ENCODE measurements around the gene CDIP1. TPM values are rescaled to one million over a fixed set of nuclear protein-coding genes. Genes with fewer than 3 reads are reported as not detected.
A peak's percentile ranks its signal among the peaks of the same experiment; 100 is the strongest.

The CDIP1 gene
- total and polyA plus RNA-seq, 3 donors from 2014 or later: 32.0 to 34.7 (median 34.0) TPM

- Histone ChIP-seq H3K4me1 (peaks cover 13% of the 10 kb centered on the region), H3K4me3 (no peak overlapping the region), H3K27me3 (no peaks in the 10 kb centered on the region), H3K9me3 (no peaks in the 10 kb centered on the region), H3K27ac (no peak overlapping the region), H3K36me3 (ENCODE audit: low read depth, missing control alignments) (no peaks in the 10 kb centered on the region)
- 96 to 100% methylated on average over 2 to 7 of the region's 7 CpGs for WGBS, 2 donors
- intact Hi-C loops (cut with DNase I; ENCODE audit: low total_unique reads): no loop called here
- DNase-seq: no peak
- no peak for TF ChIP-seq CTCF (IDR thresholded peaks at IDR 0.05)
- TF ChIP-seq POLR2A (IDR thresholded peaks at IDR 0.05): no peak
Observed at GRCh38 chr16:4513881-4514280, 24.7 kb downstream of the CDIP1 start.

- no peak for TF ChIP-seq POLR2A (IDR thresholded peaks at IDR 0.05)
- no peak for TF ChIP-seq CTCF (IDR thresholded peaks at IDR 0.05)
- intact Hi-C loops (cut with DNase I; ENCODE audit: low total_unique reads): no loop called here
Observed at GRCh38 chr16:4513086-4513860, 25.3 kb downstream of the CDIP1 start.

GRCh38 chr16:4512473-4512872, 26.1 kb downstream of the CDIP1 start:
- intact Hi-C loops (cut with DNase I; ENCODE audit: low total_unique reads): no loop called here
- H3K27ac ChIP-seq: no peak overlapping the region
- WGBS, 2 donors: 88 to 94% methylated on average over 9 to 10 of the region's 10 CpGs
- H3K27me3 ChIP-seq: no peaks in the 10 kb centered on the region
- H3K4me1 ChIP-seq: peaks cover 13% of the 10 kb centered on the region
- TF ChIP-seq POLR2A (IDR thresholded peaks at IDR 0.05): no peak
- DNase-seq: no peak
- H3K9me3 ChIP-seq: no peaks in the 10 kb centered on the region
- no peak overlapping the region for H3K4me3 ChIP-seq
- no peaks in the 10 kb centered on the region for H3K36me3 ChIP-seq (ENCODE audit: low read depth, missing control alignments)

More at GRCh38 chr16:4513086-4513860, 25.3 kb downstream of the CDIP1 start:
- peaks cover 13% of the 10 kb centered on the region for H3K4me1 ChIP-seq
- no peak overlapping the region for H3K4me3 ChIP-seq
- H3K27me3 ChIP-seq: no peaks in the 10 kb centered on the region
- DNase-seq: no peak
- no peaks in the 10 kb centered on the region for H3K9me3 ChIP-seq
- WGBS, 2 donors: 85 to 94% methylated on average over 3 to 19 of the region's 19 CpGs
- H3K27ac ChIP-seq: no peak overlapping the region
- no peaks in the 10 kb centered on the region for H3K36me3 ChIP-seq (ENCODE audit: low read depth, missing control alignments)

GRCh38 chr16:4511441-4512082, 27.0 kb downstream of the CDIP1 start:
- no peaks in the 10 kb centered on the region for H3K27me3 ChIP-seq
- no peaks in the 10 kb centered on the region for H3K9me3 ChIP-seq
- intact Hi-C loops (cut with DNase I; ENCODE audit: low total_unique reads): no loop called here
- no peak overlapping the region for H3K27ac ChIP-seq
- H3K4me1 ChIP-seq: peaks cover 13% of the 10 kb centered on the region
- peak; percentile 76 for DNase-seq
- TF ChIP-seq POLR2A (IDR thresholded peaks at IDR 0.05) (no peak), CTCF (IDR thresholded peaks at IDR 0.05) (peak; percentile 37 to 46 (median 42))
- 75 to 87% methylated on average over 8 to 9 of the region's 9 CpGs for WGBS, 2 donors
- no peak overlapping the region for H3K4me3 ChIP-seq
- no peaks in the 10 kb centered on the region for H3K36me3 ChIP-seq (ENCODE audit: low read depth, missing control alignments)

- Histone ChIP-seq H3K4me3 (no peak overlapping the region), H3K27me3 (no peaks in the 10 kb centered on the region), H3K36me3 (ENCODE audit: low read depth, missing control alignments) (no peaks in the 10 kb centered on the region), H3K4me1 (peaks cover 13% of the 10 kb centered on the region), H3K9me3 (no peaks in the 10 kb centered on the region), H3K27ac (no peak overlapping the region)
- intact Hi-C loops (cut with DNase I; ENCODE audit: low total_unique reads): no loop called here
- DNase-seq: no peak
- TF ChIP-seq POLR2A (IDR thresholded peaks at IDR 0.05) (no peak), CTCF (IDR thresholded peaks at IDR 0.05) (no peak)
- 66 to 67% methylated on average over 10 to 14 of the region's 14 CpGs for WGBS, 2 donors
Observed at GRCh38 chr16:4510747-4511426, 27.7 kb downstream of the CDIP1 start.
